LNCAP (cell line): ENCODE results near the gene DNAJA3.

ENCODE experiments used
- TF ChIP-seq, protein P1 (sequence below): fragments of 450-650 bp; IDR thresholded peaks from 2 replicates; pipeline ENCODE4 v1.5.1; 2017; ENCODE audit warnings: mild to moderate bottlenecking

The DNAJA3 gene

DNA sequence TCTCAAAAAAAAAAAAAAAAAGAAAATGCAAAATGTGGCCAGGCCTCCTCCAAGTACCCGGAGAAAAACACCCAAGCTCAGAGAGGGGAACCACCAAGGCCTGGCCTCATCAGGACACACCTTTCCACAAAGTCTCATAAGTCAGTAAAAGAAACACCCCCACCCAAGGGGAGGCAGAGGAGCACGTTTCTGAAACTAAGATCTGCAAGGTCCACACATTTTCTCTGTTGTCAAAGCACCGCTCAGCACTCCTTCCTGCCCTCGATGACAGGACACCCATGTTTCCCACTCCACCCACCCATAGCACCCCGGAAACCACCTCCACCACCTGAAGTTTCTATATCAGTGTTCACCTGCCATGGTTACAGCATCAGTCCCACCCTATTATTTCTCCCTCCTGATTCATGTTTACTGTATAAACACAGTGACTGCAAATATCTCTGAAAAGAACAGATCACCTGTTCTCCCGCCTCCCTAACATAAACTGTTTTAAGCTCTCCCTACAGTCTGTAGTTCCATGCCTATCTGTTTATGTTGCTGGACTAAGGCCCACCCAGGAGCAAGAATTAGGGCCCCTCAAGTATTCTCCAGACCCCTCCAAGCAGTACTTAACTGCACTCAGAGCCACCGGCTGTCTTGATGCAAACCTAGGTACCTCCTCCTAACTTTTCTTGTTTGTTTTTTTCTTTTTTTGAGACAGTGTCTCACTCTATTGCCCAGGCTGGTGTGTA, 11.3 kb upstream of the DNAJA3 start:
- TF ChIP-seq, protein P1, sequence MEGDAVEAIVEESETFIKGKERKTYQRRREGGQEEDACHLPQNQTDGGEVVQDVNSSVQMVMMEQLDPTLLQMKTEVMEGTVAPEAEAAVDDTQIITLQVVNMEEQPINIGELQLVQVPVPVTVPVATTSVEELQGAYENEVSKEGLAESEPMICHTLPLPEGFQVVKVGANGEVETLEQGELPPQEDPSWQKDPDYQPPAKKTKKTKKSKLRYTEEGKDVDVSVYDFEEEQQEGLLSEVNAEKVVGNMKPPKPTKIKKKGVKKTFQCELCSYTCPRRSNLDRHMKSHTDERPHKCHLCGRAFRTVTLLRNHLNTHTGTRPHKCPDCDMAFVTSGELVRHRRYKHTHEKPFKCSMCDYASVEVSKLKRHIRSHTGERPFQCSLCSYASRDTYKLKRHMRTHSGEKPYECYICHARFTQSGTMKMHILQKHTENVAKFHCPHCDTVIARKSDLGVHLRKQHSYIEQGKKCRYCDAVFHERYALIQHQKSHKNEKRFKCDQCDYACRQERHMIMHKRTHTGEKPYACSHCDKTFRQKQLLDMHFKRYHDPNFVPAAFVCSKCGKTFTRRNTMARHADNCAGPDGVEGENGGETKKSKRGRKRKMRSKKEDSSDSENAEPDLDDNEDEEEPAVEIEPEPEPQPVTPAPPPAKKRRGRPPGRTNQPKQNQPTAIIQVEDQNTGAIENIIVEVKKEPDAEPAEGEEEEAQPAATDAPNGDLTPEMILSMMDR = no peak

GRCh38 chr16:4415538-4416199, 10.0 kb upstream of the DNAJA3 start:
- TF ChIP-seq, protein P1 = no peak

DNA sequence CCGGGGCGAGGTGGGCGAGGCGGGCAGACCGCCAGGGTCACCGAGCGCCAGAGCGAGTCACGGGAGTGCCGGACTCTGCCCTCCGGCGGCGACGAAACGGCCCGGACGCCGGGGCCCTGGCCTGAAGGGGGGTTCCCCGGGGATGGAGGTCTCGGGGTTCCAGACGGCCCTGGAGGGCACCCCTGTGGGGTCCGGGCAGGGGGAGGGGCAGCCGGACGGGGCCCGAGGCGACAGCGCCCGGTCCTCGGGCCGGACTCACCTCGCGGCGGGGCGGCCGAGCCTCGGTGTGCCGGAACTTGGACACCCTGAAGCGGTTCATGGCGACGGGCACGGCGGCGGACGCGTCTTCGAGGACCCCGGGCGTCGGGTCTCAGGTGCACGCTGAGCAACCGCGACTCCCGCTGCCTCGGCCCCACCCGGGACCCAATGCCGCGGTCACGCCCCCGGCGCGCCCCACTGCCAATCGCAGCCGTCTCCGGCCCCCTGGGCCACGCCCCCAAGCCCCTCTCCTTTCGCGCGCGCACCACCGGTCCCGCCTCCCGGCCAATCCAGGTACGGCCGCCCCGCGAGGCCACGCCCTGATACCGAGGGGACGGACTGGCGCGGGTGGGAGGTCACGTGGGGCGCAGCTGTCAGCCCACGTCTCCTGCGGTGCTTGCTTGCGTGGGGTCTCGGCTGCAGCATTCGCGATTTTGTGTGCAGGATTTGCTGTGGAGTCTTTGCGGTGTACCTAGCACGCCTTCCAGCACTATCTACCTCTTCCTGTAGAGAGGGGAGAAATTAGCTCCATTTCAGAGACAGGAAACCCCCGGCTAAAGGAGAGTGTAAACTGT, 9.3 kb upstream of the DNAJA3 start, which contains the start of gene CORO7:
CORO7 (minus strand) TSS at position 397 of the 833 bp plus-strand sequence; CDS start at position 319, 78 bp downstream.
- TF ChIP-seq, protein P1 = no peak

DNA sequence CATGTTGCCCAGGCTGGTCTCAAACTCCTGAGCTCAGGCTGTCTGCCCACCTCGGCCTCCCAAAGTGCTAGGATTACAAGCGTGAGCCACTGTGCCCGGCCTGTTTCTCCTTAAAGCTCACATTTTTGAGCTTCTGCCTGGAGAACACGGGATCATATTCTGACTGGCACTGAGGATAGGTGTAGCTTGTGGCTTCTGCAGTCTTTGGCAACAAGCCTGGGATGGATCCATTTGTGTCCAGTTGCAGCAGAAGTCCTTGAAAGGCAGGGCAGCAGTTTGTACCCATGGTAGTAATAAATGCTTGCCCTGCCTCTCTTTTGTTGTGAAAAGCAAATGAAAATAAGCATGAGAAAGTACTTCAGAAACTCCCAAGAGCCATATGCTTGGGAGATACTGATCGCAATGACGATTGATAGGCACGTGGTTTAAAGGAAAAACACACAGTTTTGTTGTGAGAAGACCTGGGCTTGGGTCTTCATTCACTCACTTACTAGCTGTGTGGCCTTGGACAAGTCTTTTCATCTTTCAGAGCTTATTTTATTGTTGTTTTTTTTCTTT, 6.2 kb upstream of the DNAJA3 start:
- TF ChIP-seq, protein P1 = no peak

- TF ChIP-seq, protein P1 = no peak
These were observed 5.1 kb upstream of the DNAJA3 start for GRCh38 chr16:4420505-4421105.

DNA sequence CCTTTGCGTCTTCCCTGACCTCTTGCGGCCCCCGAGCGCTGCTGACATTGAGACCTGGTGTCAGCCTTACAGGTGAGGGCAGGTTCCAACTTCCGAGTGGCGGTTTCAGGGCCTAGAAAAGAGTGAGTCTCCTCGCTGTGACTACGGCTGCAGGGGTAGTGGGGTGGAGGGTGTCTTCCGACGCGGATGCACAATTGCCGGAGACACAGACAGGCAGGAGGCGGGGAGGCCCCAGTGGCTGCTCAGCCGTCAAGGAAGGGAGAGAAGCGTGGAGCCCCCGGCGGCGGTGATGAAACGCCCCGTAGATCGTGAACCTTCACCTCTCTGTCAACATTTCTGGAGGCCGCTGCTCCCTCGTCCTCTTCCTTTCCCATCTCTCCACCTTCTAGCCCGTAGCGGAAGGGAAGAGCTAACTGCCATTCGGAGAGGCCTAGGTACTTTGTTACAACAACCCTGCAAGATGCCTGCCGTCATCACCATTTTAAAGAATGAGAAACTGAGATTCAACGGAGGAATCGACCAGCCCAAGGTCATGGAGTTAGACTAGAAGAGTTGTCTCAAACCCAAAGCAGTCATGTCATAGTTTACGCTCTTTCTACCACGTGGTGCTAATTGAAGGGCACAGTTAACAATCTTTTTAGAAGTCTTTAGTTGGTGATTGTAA, 485 bp downstream of the DNAJA3 start:
- TF ChIP-seq, protein P1 = no peak
